Measurements from ENCODE around the gene ARHGEF25. TPM values are rescaled to one million over a fixed set of nuclear protein-coding genes. Genes with fewer than 3 reads are reported as not detected.

The ARHGEF25 gene
- total RNA-seq, 1 donor from 2014 or later, result 28.7 TPM

Other genes with a start within 250 kb of the ARHGEF25 start
- 44.2 TPM for gene R3HDM2, start 180.4 kb upstream of the ARHGEF25 start, total RNA-seq
- not detected for gene INHBC, start 176.7 kb upstream of the ARHGEF25 start, total RNA-seq
- not detected for gene INHBE, start 156.1 kb upstream of the ARHGEF25 start, total RNA-seq
- 0.25 TPM for gene GLI1, start 151.7 kb upstream of the ARHGEF25 start, total RNA-seq
- 28.7 TPM for gene ARHGAP9, start 131.6 kb upstream of the ARHGEF25 start, total RNA-seq
- gene MARS1, start 123.4 kb upstream of the ARHGEF25 start, total RNA-seq, result 71.2 TPM
- 25.0 TPM for gene DDIT3, start 90.9 kb upstream of the ARHGEF25 start, total RNA-seq
- gene MBD6, start 88.6 kb upstream of the ARHGEF25 start, total RNA-seq, result 26.8 TPM
- gene DCTN2, start 64.2 kb upstream of the ARHGEF25 start, total RNA-seq, result 131 TPM
- 4.4 TPM for gene KIF5A, start 61.4 kb upstream of the ARHGEF25 start, total RNA-seq
- 16.7 TPM for gene PIP4K2C, start 20.2 kb upstream of the ARHGEF25 start, total RNA-seq
- gene DTX3, start 6.6 kb upstream of the ARHGEF25 start, total RNA-seq, result 22.1 TPM
- gene B4GALNT1, start 21.8 kb downstream of the ARHGEF25 start, total RNA-seq, result 7.6 TPM
- gene OS9, start 82.7 kb downstream of the ARHGEF25 start, total RNA-seq, result 105 TPM
- gene AGAP2, start 127.3 kb downstream of the ARHGEF25 start, total RNA-seq, result 1.5 TPM
- gene TSPAN31, start 133.6 kb downstream of the ARHGEF25 start, total RNA-seq, result 67.0 TPM
- gene CDK4, start 140.9 kb downstream of the ARHGEF25 start, total RNA-seq, result 102 TPM
- 8.3 TPM for gene MARCHF9, start 143.7 kb downstream of the ARHGEF25 start, total RNA-seq
- 1.7 TPM for gene CYP27B1, start 155.6 kb downstream of the ARHGEF25 start, total RNA-seq
- 10.8 TPM for gene METTL1, start 160.7 kb downstream of the ARHGEF25 start, total RNA-seq
- 9.3 TPM for gene EEF1AKMT3, start 161.2 kb downstream of the ARHGEF25 start, total RNA-seq
- gene TSFM, start 171.4 kb downstream of the ARHGEF25 start, total RNA-seq, result 17.9 TPM
- 5.2 TPM for gene AVIL, start 207.3 kb downstream of the ARHGEF25 start, total RNA-seq
- gene CTDSP2, start 235.3 kb downstream of the ARHGEF25 start, total RNA-seq, result 108 TPM

Data from vagina (tissue), 1 donor.